HUDEP-2 (cell line): ENCODE results near the gene DUS1L.

Experiments used
- DNase-seq, 76 experiments: peaks; one replicate each; lab custom pipeline; 2025; ENCODE audit not compliant: unreplicated experiment in 76 of 76; lab: John Stamatoyannopoulos, UW

Gene DUS1L

DNA sequence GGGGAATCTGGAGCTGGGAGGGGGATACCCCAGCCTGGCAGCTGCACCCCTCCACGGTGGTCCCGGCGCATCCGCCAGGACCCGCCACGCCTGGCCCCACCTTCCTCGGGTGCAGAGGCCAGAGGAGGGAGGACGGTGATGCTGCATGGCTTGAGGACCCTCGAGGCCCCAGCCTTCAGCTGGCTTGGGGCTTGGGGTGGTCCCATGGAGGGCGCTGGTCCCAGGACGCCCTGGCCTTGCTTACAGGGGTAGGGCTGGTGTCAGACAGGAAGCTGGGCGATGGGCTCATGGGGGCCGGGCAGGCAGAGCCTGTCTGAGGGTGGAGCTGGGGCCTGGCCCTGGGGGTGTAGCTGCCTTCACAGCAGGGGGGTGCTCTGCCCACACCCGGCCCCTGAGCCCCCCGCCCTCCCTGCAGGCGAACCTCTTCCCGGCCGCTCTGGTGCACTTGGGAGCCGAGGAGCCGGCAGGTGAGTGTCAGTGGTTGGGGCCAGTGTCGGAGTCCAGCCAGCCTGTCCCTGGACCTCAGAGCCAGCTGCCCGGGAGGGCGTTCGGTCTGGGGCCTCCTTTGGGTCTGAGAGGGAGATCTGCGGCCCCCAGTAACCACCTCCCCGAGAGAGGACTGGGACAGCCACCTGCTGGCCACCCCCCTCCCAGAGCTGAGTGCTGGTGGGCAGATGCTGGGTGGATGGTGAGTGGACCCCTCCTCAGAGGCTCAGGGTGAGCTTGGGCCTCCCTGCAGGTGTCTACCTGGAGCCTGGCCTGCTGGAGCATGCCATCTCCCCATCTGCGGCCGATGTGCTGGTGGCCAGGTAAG lies 49.3 kb downstream of the DUS1L start:
- no peak for DNase-seq

GRCh38 chr17:82015311-82015971 lies 50.2 kb downstream of the DUS1L start:
- no peak for DNase-seq

GRCh38 chr17:82014971-82015310 lies 50.7 kb downstream of the DUS1L start:
- no peak for DNase-seq

- peak in 27 of 76 experiments; percentile 2 to 57 (median 22) for DNase-seq
Measured at GRCh38 chr17:82014432-82014831, 51.2 kb downstream of the DUS1L start.

GRCh38 chr17:82013772-82014321 lies 51.8 kb downstream of the DUS1L start:
- DNase-seq: no peak

DNA sequence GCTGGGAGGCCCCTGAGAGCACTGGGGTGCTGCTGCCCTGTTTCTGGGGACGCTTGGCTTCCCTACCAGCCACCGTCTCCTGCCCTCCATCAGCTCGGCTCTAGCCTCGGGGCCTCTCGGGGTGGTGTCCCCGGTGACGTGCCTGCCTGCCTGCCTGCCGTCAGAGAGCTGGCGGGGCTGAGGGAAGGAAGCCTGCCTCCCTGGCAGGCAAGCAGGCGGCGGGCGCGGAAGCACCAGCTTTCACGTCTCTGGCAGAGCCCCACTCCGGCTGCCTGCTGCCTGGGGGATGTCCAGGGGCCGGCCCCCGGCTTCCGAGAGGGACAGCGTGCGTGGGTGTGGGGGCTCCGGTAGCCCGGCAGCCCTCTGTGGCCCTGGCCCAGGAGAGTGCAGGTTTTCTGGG lies 52.3 kb downstream of the DUS1L start:
- no peak for DNase-seq

DNA sequence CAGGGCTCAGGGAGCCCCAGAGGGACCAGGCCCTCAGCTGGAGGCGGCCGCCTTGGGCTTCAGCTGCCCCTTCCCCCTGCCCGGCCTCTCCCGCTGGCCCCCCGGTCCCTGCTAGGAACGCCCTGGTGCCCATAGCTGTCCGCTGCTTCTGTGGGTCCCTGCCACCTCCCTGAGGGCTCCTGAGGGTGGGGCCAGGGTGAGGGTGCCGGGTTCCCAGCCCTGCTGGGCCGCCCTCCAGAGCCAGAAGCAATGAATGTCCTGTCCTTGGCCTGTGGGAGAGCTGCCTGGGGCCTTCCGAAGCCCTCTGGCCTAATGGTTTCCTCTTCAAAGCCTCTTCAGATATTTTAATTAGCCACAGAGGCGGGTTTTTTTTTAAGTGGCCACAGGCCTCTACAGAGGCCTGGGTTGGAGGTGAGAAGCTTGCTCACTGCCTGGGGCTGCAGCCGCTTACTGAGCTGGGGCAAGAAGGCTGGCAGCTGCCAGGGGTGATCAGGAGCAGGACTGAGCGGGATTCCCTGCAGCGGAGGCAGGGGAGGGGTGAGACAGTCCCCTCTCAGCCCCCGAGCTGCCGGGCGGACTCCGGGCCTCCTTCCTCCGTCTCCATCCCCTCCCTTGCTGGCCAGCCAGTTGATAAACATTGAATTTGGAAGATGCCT lies 52.8 kb downstream of the DUS1L start:
- no peak for DNase-seq

GRCh38 chr17:82012261-82012639 lies 53.4 kb downstream of the DUS1L start:
- DNase-seq: no peak

DNA sequence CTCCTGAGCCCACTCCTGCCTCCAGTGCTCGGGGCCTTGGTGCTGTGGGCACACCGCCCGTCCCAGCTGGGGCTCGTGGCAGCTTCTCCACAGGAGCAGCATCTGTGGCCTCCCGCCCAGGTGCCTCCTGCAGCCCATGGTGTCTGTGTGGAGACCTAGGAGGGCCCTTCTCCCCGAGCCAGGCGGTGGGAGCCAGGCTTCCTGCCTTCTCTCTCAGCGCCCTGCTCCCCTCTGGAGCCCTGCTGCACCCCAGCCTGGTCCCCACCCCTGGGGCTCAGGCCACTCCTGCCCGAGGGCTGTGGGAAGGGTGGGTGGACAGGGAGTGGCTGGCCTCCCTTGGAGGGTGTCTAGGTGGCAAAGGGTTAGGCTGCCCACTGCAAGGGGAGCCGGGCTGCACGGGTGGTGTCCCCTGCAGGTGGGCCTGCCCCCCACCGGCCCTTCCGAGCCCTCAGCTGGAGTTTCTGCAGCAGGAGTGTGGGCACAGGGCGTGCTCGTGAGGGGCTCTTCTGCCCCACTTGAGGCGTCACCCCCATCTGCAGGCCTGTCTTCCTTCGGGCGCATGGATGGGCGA lies 53.9 kb downstream of the DUS1L start:
- no peak for DNase-seq

DNA sequence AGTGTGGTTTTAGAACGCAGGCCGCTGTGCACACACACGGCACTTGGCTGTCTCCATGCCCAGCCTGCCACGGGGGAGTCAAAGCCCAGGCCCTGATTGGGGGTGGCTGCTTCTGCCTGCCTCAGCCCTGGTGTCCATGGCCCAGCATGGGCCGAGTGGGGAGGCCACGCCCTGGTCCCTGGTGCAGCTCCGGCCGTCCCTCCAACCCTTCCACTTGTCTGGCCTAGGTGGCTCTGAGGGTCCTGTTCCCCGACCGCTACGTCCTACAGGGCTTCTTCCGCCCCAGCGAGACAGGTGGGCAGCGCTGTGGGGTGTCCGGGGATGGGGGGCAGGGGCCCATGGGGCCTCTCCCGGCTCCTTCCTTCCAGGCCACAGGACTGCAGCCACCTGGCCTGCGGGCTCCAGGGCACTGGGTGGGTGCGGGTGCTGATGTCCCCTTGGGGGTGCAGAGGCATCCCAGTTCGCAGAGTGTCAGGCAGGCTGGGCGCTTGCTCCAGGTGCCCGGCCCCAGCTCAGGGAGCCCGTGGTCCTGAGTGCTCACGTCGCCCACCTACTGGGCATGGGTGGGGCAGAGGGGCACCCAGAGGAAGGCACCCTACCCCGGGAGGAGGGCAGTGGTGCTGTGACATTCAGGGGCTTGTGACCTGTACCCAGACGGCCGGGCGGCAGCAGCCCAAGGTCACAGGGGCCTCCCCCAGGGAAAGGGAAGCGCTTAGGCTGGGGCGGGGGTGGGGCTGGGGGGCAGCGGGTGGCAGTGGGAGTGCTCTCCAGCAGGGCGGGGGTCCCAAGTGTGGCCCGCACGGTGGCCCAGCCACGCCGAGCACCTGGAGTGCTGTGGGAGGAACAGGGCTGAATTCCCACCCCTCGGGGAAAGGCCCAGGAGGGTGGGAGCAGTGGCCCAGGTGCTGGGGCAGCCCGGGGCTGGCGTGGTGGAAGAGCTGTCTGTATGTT lies 54.8 kb downstream of the DUS1L start:
- no peak for DNase-seq

GRCh38 chr17:82009413-82009812 lies 56.2 kb downstream of the DUS1L start:
- DNase-seq: no peak

DNA sequence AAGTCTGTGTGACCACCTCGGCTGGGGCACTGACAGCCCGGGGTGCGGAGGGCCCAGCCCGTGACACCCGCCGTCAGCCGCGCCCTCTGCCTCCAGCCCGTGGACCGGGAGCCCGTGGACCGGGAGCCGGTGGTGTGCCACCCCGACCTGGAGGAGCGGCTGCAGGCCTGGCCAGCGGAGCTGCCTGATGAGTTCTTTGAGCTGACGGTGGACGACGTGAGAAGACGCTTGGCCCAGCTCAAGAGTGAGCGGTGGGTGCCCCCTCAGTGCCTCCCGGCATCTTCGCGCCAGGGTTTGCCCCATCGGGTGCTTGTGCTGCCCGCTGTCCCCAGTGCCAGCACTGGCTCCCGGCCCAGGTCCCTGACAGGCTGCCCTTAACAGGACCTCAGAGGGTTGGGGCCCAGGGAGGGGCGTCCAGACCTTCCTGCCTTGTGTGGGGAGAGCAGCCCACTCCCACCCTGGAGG lies 56.6 kb downstream of the DUS1L start:
- DNase-seq: no peak

DNA sequence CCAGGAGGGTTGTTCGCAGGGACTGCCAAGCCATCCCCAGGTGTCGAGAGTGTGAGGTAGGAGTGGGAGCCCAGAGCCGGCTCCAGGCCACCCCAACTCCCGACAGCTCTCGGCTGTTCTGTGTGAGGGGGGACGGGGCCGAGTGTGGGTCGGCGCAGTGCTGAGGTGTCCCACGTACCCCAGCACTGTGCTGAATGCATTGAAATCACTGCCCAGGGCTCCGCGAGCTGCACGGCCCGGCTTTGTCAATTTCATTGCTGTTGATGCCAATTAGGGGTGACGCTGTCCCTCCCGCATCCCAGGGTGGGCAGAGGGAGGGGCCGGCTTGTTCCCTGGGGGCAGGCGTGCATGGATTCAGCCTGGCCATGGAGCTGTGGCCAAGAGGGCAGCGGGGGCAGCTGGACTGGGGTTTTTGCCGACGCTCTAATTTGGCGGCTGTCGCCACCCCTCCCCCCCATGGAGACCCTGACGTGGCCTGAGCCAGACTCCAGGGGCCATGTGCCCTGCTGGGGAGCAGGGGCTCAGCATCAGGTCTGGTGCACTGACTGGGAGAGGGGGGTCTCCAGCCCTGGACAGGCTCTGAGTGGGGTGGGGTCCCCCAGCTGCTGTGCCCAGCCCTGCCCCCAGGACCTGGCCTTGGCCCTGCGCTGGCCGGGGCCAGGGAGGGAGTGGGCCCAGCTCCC lies 57.2 kb downstream of the DUS1L start:
- DNase-seq: no peak
